Measurements from ENCODE around the gene PNMT.
A peak's percentile ranks its signal among the peaks of the same experiment; 100 is the strongest.

DNA sequence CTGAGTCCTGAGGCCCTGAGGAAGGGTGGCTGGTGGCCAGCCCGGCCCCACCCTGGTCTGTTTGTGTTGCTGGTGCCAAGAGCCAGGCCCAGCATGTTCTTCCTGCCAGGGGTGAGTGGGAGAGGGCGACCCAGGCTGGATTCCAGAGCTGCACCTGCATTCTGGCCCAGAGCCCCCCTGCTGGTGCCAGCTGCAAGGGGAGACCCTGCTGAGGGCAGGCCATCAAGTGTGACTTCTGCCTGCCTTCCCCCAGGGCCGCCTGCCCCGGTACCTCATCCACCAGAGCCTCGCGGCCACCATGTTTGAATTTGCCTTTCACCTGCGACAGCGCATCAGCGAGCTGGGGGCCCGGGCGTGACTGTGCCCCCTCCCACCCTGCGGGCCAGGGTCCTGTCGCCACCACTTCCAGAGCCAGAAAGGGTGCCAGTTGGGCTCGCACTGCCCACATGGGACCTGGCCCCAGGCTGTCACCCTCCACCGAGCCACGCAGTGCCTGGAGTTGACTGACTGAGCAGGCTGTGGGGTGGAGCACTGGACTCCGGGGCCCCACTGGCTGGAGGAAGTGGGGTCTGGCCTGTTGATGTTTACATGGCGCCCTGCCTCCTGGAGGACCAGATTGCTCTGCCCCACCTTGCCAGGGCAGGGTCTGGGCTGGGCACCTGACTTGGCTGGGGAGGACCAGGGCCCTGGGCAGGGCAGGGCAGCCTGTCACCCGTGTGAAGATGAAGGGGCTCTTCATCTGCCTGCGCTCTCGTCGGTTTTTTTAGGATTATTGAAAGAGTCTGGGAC is 5.5 kb upstream of the PNMT start:
- TF ChIP-seq EP300 (IDR thresholded peaks at IDR 0.05; ENCODE audit: borderline replicate concordance) (peak; percentile 93), YY1 (IDR thresholded peaks at IDR 0.05; ENCODE audit: low read depth) (peak; percentile 74; the same call in 1 of the 2 replicates), EGR1 (IDR thresholded peaks at IDR 0.05) (peak; percentile 70; the same call in 1 of the 2 replicates), CREB1 (IDR thresholded peaks at IDR 0.05; ENCODE audit: low read depth) (no peak), RAD21 (IDR thresholded peaks at IDR 0.05; ENCODE audit: low read depth) (no peak), TCF12 (IDR thresholded peaks at IDR 0.05; ENCODE audit: low read depth) (peak; percentile 100), ZBTB7A (IDR thresholded peaks at IDR 0.05; ENCODE audit: low read depth) (peak; percentile 79; the same call in 1 of the 2 replicates), TEAD4 (IDR thresholded peaks at IDR 0.05) (peak; percentile 93), TAF1 (IDR thresholded peaks at IDR 0.05; ENCODE audit: low read depth) (no peak), FOXM1 (IDR thresholded peaks at IDR 0.05; ENCODE audit: borderline replicate concordance, low read depth) (peak; percentile 72), CEBPB (IDR thresholded peaks at IDR 0.05) (no peak), NFIC (IDR thresholded peaks at IDR 0.05) (peak; percentile 97)
- TF ChIP-seq, protein P1, sequence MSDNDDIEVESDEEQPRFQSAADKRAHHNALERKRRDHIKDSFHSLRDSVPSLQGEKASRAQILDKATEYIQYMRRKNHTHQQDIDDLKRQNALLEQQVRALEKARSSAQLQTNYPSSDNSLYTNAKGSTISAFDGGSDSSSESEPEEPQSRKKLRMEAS (IDR thresholded peaks at IDR 0.05): peak; percentile 77
- TF ChIP-seq, protein P2, sequence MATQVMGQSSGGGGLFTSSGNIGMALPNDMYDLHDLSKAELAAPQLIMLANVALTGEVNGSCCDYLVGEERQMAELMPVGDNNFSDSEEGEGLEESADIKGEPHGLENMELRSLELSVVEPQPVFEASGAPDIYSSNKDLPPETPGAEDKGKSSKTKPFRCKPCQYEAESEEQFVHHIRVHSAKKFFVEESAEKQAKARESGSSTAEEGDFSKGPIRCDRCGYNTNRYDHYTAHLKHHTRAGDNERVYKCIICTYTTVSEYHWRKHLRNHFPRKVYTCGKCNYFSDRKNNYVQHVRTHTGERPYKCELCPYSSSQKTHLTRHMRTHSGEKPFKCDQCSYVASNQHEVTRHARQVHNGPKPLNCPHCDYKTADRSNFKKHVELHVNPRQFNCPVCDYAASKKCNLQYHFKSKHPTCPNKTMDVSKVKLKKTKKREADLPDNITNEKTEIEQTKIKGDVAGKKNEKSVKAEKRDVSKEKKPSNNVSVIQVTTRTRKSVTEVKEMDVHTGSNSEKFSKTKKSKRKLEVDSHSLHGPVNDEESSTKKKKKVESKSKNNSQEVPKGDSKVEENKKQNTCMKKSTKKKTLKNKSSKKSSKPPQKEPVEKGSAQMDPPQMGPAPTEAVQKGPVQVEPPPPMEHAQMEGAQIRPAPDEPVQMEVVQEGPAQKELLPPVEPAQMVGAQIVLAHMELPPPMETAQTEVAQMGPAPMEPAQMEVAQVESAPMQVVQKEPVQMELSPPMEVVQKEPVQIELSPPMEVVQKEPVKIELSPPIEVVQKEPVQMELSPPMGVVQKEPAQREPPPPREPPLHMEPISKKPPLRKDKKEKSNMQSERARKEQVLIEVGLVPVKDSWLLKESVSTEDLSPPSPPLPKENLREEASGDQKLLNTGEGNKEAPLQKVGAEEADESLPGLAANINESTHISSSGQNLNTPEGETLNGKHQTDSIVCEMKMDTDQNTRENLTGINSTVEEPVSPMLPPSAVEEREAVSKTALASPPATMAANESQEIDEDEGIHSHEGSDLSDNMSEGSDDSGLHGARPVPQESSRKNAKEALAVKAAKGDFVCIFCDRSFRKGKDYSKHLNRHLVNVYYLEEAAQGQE (IDR thresholded peaks at IDR 0.05; ENCODE audit: low read depth): no peak
